ENCODE results near the gene PKP2. TPM values are rescaled to one million over a fixed set of nuclear protein-coding genes. Genes with fewer than 3 reads are reported as not detected.

Gene PKP2
- total and polyA plus RNA-seq, 2 donors (not counting 3 experiments of a cell fraction or from before 2014, with no cell fraction given) = 1.4 to 6.5 TPM

DNA sequence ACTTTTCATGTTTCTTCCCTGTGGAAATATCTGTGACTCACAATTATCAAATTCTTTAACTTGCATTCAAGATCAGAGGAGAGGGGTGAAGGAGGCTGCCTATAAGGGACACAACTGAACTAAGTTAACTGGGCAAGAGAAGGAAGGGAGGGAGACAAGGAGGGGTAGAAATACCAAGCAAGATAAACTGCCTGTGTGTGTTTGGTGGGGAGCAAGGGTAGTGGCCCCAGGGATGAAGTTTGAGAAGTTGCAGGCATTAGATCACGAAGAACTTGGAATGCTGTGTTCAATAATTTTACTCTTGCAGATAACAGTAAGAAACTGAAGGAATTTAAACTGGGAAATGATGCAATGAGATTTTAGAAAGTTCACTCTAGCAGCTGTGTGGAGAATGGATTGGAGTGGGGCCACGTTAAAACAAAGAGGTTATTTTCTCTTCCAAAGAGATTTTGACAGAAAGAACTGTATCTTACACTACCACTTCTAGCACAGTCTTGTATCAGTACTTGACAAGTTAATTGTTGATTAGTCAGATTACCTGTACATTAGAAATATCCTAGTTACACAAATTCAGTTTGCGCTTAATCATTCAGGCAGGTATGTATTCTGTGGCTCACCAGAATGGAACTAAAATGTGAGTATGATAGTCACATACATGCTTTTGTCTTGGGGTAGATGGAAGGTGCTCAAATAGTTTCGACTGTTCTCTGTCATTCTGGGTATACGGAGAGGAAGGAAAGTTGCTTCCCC lies 7.4 kb downstream of the PKP2 start:
- no peaks in the 10 kb centered on the region for H4K20me1 ChIP-seq (replicated peaks; ENCODE audit: control insufficient read depth, extremely low read depth, insufficient read depth, low read length)
- no peak overlapping the region for H3K9ac ChIP-seq (replicated peaks; ENCODE audit: extremely low read depth, insufficient read depth, low read length)
- no TSS peak for BruUV-seq (replicated peaks)
- peaks cover 13% of the 10 kb centered on the region for H3K4me1 ChIP-seq (ENCODE audit: control insufficient read depth, extremely low read depth, insufficient read depth, low read length)
- H3K36me3 ChIP-seq (ENCODE audit: control insufficient read depth in 2 of 2, extremely low read depth in 1 of 2, insufficient read depth in 2 of 2, low read length in 2 of 2) = no peaks in the 10 kb centered on the region
- no peak overlapping the region for H3K4me2 ChIP-seq (ENCODE audit: insufficient read depth, low read length)
- H3K27me3 ChIP-seq (ENCODE audit: control insufficient read depth in 2 of 2, insufficient read depth in 2 of 2, low read length in 2 of 2) = peaks cover 0 to under 1% of the 10 kb centered on the region in 2 experiments
- no peaks in the 10 kb centered on the region for H3K79me2 ChIP-seq (ENCODE audit: control insufficient read depth, insufficient read depth, low read length)
- dilution Hi-C loops (cut with MboI; ENCODE audit: extremely low pct_ligation_motif_present, low sequenced_read_pairs) = no loop called here
- intact Hi-C loops (cut with micrococcal nuclease) = no loop called here
- H3K27ac ChIP-seq (ENCODE audit: insufficient read depth, low read depth, low read length) = no peak overlapping the region
- no peak overlapping the region for H3K4me3 ChIP-seq (replicated peaks in 1 of 3; ENCODE audit: insufficient read depth in 1 of 3, low read depth in 1 of 3, low read length in 3 of 3)
- CTCF ChIA-PET = no interaction called here
- FAIRE-seq (no peak), DNase-seq (ENCODE audit: low read depth, low spot score) (no peak)
- POLR2A ChIA-PET = no interaction called here
- H3K9me3 ChIP-seq (replicated peaks; ENCODE audit: control insufficient read depth, insufficient read depth, low read length) = no peaks in the 10 kb centered on the region
- TF ChIP-seq GATA2 (IDR thresholded peaks at IDR 0.05; ENCODE audit: insufficient read depth, insufficient read length, low read depth, low read length) = no peak
- TF ChIP-seq EZH2 (IDR thresholded peaks at IDR 0.05; ENCODE audit: borderline replicate concordance, low read depth, low read length, severe bottlenecking) = no peak
- TF ChIP-seq, protein P1, sequence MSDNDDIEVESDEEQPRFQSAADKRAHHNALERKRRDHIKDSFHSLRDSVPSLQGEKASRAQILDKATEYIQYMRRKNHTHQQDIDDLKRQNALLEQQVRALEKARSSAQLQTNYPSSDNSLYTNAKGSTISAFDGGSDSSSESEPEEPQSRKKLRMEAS (IDR thresholded peaks at IDR 0.05; ENCODE audit: insufficient read depth, insufficient read length) = no peak
- TF ChIP-seq POLR2AphosphoS5 (IDR thresholded peaks at IDR 0.05; ENCODE audit: insufficient read depth, low read depth, low read length) = no peak
- no peak for TF ChIP-seq POLR2A (IDR thresholded peaks at IDR 0.05; ENCODE audit: low read depth, low read length)
- no peak for TF ChIP-seq JUN (IDR thresholded peaks at IDR 0.05; ENCODE audit: borderline replicate concordance, insufficient read depth, insufficient read length, low read depth)
- no peak for TF ChIP-seq MYC (IDR thresholded peaks at IDR 0.05; ENCODE audit: low read depth, low read length)
- TF ChIP-seq CTCF (IDR thresholded peaks at IDR 0.05; ENCODE audit: extremely low read depth in 1 of 2, insufficient read depth in 1 of 2, low read depth in 1 of 2, low read length in 2 of 2) = no peak
- no peak for TF ChIP-seq FOS (IDR thresholded peaks at IDR 0.05; ENCODE audit: borderline replicate concordance, insufficient read depth, low read length)
- H2AFZ ChIP-seq (ENCODE audit: low read depth, low read length) = no peak overlapping the region
- H3K9me1 ChIP-seq (replicated peaks; ENCODE audit: control insufficient read depth, extremely low read depth, insufficient read depth, low read length) = no peaks in the 10 kb centered on the region
